Ramos (cell line): ENCODE data around the gene GABRG3.

Source experiments
- in situ Hi-C: fragments of 300-500 bp; cut with MboI; formaldehyde crosslinking; loops from one replicate; pipeline ENCODE4 v1.14.3; 2022; ENCODE audit warnings: low sequenced_read_pairs; ENCODE audit not compliant: unreplicated experiment

The GABRG3 gene

DNA sequence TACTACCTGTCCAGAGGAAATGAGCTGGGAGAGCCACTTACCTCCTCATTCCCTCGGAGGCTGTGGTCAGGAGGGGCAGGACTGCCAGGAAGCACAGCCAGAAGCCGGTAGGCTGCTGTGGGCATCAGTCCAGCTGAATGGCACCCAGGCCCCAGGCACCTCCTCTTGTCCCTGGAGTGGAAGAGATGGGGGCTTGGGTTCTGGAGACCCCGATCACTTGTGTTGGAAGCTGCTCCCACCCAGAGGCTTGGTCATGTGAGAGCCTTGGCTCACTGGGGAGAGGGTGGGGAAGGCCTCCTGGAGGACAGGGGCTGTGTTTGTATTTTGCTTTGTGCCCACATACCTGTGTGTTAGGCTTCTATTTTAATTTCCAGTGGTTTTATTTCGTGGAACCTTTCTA lies 261.9 kb downstream of the GABRG3 start:
- in situ Hi-C loops = no loop called here

DNA sequence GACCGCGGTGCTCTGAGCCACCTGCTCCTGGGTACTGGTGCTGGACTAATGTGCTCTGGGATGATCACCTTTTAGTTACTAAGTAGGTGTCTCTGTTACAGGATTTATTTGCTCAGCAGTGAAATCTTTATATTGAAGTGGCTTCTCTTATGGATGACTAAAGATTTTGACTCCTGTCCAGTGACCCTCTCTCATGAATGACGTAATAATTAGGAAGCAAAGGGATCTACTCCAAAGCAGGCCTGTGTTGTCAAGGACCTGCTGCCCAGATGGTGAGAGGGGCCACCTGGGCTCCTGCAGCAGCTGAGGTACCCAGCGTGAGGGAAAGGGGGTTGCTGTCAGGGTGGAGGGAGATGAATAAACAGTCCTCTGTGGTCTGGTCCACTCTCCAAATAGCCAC lies 263.6 kb downstream of the GABRG3 start:
- in situ Hi-C loops = no loop called here

DNA sequence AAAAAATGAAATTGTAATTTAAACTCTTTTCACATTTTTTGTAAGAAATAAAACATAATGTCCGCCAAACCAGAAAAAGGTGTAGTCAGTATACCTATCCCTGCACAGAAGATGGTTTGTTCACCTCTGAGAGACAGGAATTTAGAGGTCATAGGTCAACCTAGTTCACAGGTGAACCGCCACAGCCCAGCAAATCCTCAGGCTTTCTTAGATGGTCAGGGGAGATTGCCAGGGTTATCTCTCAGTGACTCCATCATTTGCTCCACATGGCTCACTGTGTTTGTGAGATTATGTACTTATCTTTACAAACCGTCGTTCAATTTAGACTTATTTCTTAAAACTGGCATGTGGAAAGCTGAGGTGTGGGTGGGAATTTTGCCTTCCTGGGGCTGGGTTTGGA lies 264.2 kb downstream of the GABRG3 start:
- in situ Hi-C loops = no loop called here

DNA sequence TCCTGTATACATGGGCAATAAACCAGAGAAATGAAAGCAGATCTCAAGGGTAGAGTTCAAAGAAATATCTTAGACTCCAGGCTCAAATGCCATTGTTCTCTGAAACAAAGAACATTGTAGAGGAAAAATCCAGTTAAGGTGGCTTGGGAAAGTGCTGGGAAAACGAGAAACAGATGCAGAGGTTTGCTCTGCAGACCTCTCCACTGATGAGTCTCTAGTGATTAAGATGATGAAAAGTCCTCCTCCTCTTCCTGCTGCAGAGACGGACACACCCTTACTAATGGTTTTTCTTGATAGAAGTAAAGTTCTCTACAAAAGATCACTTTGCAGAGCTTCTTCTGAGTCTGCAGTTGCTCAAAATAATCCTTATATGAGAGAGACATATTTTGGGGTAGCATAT lies 264.7 kb downstream of the GABRG3 start:
- in situ Hi-C loops = no loop called here

DNA sequence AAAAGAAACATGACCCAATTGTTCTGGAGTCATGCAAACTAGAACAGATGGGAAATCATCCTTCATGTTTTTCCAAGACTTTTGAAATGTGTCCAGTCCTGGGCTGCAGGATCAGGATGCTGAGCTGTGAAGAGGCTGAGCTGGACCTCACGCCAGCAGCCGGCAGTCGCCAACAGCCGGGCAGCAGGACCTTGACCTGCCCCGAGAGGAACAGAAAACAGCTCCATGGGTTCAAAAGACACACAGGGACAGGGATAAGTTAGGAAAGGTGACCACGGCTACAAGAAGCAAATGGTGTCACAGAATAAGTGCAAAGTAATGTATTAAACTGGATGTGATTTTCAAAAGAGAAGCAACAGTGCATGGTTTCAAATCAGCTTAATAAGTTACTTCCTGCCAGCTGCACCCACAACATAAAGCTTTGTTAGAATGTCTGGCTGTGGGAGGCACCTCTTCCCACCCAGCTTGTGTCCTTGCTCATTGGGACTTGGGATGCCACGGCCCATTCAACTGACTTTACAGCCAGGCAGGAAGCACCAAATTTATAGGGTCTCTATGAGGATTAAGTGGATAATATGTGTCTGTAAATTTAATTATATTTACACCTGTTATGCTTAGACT lies 266.4 kb downstream of the GABRG3 start:
- in situ Hi-C loops = no loop called here

DNA sequence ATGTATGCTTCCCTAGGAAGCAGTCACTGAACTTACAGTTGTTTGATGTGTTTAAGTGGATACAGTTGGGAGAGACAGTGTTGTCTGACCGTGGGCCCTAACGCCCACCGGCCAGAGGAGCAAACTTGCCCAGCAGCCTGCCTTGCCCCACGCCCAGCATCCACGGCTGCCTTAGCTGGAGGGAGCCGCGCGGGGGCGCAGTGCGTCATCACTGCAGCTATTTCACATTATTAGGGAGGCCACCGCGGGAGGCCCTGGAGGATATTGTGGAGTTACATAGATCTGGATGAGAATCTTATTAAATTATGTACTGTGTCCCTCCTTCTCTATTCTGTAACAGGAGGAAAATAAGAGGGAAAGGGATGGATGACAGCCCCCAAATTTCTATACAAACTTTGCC lies 267.2 kb downstream of the GABRG3 start:
- in situ Hi-C loops = no loop called here

DNA sequence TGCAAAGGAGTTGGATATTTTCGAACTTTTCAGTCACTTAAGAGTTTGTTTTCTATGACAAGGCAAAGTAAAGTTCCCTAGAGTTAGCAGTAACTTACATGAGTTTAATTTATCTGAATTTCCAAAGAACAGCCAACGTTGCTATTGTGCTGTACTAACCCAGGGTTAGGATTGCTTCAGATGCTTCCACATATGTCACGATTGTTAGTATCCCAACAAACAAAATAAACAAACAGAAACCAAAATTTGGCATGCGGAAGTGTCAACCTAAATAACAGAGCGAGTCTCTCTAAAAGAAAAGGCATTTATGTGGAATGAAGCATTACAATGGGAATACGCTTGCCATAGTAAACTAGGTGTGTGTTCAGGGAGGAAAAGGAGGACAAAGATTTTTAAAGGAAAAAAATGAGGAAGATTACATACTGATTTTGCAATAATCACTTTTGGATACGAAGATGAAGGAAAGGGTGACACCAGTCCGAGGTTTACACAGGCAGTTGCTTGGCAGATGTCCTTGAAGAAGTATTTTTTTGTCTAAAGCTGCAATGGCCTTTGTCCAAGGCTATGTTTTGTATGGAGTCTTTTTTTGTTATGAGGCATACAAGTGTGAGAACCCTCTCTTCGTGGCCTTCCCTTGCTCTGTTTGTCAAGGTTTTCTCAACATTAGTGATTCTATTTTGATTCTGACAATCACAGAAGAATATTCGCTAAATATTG lies 267.9 kb downstream of the GABRG3 start:
- in situ Hi-C loops = no loop called here

DNA sequence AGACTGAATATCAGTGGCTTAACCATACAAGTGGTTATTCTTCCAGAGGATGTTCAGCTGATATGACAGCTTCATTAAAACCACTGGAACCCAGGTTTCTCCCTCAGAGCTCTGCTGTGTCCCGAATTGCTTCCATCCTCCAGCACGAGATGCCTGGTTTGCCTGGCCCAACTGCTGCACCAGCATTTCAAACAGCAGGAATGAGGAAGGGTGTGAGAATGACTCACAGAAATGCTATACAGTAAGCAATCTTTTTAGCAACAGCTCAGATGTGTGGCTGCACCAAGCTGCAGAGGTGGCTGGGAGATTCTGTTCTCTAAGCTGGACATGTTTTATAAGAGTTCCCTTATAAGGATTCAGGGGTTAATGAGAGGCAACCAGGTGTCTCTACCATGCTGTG lies 271.0 kb downstream of the GABRG3 start:
- in situ Hi-C loops = no loop called here

DNA sequence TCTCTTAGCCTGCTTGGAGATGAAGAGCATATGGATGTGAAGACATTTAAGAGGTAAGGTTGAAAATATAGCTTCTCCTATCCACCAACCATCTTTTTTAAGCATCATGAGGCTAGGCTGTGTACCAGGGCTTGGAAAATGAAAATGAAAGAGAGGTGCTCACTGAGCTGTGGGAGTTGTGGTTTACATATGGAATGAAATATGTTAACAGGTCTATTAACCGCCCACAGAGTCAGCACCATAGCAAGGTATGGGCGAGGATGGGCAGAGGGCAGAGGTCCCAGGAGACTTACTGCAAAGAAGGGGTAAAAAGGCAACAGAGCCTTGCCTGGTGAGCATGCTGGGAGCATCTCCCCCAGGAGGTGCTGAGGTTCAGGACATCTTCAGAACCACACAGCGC lies 273.1 kb downstream of the GABRG3 start:
- in situ Hi-C loops = no loop called here

DNA sequence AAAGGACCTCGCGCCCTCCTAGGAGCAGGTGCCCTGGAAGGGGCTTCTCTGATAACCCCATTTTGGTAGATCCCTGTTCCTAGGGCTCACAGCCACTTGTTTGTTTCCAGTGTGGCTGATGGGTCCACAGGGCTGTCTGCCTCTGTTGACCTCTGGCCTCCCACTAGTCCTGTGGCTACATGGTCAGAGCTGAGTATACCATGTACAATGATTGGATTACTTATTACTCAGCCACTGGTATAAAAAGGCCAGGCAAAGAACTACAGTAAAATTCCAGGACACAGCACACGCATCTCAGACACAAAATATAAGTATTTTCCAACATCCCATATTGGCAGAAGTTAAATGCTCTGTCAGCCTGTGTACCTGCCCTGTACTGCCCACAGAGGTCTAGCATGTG lies 277.3 kb downstream of the GABRG3 start:
- in situ Hi-C loops = no loop called here

DNA sequence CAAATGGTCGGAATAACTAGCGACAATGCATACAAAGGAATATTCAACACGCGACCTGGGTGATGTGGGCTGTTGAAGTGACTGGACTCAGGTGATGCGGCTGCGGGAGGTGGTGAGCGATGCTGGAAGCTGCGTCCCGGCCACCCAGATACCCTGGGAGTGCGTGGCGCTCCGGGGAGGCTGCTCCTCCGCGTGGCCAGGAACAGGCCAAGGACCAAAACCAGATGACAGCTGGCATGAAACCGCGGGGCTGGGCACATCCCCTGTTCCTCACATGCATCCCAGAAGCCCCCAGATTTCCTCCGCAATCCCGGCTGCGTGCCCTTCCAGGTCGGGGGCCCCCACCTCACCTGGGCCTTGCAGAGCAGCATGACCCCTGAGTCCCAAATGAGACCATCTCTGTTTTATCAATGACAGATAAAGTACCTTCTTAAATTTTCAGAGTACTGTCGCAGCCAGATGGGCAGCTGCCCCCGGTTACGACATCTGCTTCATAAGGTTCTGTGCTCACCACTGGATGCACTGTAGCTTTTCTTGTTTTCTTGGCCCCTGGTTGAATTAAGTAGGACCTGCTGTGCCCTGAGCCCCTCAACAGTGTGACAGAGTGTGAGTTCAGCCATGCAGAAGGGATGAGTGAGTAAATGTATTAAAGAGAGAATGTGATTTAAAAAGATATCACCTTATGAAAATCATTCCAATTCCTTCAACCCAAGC lies 278.2 kb downstream of the GABRG3 start:
- in situ Hi-C loops = no loop called here

DNA sequence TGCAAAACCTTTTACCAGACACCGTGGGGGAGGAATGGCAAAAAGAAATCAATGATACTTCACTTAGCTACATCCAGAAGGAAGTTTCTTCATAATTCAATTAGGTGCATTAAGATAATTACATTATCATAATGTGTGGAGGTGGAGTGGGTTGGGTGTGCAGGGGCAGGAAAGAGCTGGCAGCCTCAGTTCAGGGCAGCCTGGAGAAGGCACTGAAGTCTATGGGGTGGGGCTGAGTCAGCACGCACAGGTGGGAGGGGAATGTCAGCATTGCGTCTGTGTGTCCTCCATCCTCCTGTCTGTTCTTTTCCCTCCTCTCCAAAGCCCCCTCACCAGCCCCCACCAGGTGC lies 278.8 kb downstream of the GABRG3 start:
- in situ Hi-C loops = no loop called here

DNA sequence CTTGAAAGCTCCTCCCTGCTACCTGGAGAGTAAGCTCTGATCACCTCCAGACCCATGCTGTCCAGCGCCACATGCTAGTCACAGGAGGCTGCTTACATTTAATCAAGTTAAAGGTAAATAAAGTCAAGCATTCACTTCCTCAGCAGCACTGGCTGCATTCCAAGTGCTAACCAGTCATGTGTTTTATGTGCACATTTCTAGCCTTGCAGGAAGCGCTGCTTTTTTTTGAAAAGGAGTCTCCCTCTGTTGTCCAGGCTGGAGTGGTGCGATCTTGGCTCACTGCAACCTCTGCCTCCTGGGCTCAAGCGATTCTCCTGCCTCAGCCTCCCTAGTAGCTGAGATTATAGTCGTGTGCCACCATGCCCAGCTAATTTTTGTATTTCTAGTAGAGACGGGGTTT lies 279.2 kb downstream of the GABRG3 start:
- in situ Hi-C loops = no loop called here

DNA sequence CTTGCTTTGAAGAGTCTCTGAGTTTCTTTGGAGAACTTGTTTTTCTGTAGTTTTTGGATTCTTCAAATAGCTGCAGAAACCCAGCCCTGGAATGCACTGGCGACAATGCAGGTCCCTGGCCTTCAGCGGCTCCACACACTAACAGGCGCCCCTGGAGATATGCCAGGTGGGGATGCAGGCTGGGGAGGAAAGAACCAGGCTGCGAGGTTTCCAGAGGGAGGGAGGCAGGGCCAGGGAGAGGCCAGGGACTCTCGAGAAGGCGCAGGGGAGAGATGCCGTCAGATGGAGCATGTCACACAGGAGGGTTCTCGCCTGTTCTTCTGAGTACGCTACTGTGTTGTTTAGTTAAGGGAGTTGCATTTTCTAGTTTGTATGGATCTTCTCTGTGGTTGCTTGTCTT lies 283.1 kb downstream of the GABRG3 start:
- in situ Hi-C loops = no loop called here

DNA sequence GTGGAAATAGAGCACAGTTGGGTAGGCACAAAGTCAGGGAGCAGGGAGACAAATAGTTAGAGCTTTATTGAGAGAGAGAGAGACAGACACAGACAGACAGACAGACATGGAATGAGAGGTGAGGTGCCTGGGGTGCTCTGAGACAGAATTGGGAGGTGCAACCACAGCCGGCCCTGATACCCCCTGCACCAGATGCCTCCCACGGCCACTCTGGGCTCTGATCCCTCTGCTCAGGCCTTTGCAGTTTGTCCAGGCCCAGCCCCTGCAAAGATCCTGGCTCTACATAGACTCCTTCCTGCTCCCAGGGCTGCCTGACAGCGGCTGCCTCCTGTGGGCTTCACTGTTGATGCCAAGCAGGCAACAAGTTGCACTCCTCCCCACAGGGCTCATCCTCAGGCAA lies 283.8 kb downstream of the GABRG3 start:
- in situ Hi-C loops = no loop called here

DNA sequence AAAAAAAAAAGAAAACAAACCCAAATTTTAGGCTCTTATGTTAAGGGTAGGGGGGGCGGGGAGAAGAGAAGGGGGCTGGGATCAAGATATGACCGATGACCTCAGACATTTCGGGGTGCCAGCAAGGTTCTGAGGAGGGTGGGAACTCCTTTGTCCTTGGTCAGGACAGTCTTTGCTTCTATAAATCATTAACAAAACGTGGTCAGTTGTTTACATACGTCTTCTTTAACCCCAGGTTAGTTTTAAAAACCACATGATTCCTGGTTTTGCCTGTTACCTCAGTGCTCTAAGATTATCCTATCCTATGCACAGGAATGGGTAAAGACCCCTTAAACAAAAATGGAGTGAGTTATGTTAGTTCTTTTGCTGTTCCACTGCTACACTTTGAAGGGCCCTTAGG lies 285.5 kb downstream of the GABRG3 start:
- in situ Hi-C loops = no loop called here

DNA sequence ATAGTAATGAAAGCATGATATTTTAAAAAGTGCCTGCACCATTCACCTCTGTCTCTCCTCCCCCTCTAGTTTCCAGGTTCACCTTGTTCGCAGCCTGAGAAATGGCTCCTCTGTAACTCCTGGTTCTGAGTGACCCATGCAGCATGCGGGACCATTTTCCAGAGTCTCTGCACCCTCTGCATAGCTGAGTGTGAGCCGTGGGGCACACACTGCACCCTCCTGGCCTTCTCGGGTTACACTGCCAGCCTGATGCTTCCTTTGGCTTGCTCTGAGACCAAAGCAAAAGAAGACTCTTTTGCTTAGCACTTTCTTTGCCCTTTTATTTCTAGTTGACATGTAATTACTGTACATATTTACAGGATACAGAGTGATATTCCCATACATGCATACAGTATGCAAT lies 287.3 kb downstream of the GABRG3 start:
- in situ Hi-C loops = no loop called here

DNA sequence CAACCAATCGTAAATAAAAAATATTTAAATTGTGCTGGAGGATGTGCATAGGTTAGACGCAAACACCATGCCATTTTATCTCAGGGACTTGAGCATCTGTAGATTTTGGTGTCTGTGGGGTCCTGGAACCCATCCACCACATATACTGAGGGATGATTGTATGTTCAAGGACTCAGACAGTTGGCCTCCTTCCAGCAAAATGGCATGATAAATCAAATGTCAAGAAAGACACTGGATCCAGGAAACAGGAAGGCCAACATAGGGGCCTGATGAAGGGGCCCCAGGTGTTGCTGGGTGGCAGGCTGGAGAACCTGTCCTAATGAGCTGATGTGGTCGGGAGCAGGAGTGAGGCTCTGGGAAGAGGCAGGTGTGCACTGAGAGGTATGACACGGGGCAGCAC lies 289.5 kb downstream of the GABRG3 start:
- in situ Hi-C loops = no loop called here

DNA sequence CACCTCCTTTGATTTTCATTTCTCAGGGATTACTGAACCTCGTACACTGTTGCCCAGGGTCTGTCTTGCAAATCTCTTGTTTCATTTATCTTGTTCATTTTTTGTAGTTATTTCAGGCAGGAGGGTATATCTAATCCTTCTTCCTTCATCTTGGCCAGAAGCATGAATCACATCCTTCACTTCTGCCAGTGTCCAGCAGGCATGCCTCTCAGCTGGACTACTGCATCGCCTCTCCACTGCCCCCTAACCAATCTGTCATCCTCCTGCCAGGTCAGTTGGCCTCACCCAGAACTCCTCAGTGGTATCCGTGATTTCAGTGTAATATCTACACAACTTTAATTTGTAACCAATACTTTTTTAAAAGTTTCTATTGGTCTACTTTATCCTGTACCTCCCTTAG lies 297.9 kb downstream of the GABRG3 start:
- in situ Hi-C loops = no loop called here

DNA sequence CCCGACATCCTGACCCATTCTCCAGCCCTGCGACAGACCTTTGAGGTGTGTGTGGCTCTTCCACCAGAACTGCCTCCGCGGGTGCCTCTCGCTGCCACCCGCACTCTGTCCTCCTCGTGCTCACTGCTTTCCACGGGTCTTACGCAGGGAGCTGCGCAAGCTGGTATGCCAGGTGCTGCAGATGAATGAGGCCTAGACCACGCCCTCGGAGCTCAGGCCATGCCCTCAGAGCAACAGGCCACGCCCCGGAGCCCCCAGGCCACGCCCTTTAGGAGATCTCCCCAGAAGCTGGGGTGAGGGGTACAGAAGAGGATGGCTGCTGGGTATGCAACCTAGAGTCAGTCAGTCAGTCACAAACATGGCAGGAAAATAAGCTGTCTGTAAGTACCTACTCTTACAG lies 300.3 kb downstream of the GABRG3 start:
- in situ Hi-C loops = no loop called here

DNA sequence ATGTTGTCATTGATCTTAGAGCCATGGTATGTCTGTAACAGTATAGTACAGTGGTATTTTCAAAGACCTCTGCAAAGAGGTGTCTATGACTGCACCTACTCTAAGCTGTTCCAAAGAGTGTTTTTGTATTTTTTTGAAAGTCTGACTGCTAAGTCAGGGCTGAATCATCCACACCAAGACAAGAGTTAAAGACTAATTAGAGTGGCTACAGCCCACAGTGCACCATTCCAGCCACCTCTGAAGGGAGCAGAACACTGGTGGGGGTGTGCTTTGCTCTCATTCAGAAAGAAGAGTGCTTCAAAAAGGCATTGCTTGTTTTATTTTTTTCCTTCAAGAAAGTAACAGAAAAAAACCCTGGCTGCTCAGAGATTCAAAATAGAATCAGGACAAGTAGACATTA lies 301.4 kb downstream of the GABRG3 start:
- in situ Hi-C loops = no loop called here

DNA sequence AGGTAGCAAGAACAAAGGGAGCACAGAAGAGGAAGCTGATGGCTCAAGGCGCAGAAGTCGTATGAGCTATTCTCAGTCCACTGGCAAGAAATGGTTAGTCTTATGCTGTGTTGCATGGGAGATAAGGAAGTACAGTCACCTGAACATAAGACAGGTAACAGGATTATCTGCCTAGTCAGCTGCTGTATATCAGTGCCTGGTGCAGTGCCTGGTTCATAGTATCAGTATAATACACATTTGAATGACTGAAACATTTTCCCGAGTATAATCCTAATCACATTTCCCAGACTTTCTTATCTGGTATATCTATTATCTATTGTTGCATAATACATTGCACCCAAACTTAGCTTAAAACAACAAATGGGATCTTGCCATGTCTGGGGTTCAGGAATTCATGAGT lies 302.5 kb downstream of the GABRG3 start:
- in situ Hi-C loops = no loop called here
